Activated CD8-positive, alpha-beta memory T cell treated with anti-CD3 and anti-CD28 coated beads, Interleukin-2, amount 50 U/mL, for 48 hours (primary cell): Measurements from ENCODE around the gene CFB.

Experiments
- DNase-seq: peaks from one replicate; pipeline ENCODE4 v3.0.0-alpha.2; 2020

Gene CFB

DNA sequence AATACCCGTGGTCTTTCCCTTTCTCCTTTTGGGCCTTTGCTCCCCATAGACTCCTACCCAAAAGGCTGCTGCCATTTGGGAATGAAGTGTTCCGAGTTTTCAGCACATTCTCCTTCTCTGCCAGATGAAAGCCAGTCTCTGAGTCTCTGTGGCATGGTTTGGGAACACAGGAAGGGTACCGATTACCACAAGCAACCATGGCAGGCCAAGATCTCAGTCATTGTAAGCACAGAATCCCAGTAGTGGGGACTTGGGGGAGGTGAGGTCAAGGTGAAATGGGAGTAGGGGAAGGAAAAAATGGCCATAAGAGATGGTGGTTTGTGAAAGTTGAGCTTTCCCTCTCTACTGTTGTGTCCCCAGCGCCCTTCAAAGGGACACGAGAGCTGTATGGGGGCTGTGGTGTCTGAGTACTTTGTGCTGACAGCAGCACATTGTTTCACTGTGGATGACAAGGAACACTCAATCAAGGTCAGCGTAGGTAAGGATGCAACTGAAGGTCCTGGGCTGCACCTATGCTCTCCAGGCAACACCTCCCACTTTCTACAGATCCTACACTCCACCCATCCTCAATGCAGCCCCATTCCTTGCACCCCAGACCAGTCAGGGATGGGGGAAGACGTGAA is 4.1 kb downstream of the CFB start:
- DNase-seq, result no peak

- DNase-seq, result peak; percentile 68
These were observed 6.4 kb downstream of the CFB start for GRCh38 chr6:31952140-31952805.

GRCh38 chr6:31952890-31953289 is 7.0 kb downstream of the CFB start:
- DNase-seq, result no peak

DNA sequence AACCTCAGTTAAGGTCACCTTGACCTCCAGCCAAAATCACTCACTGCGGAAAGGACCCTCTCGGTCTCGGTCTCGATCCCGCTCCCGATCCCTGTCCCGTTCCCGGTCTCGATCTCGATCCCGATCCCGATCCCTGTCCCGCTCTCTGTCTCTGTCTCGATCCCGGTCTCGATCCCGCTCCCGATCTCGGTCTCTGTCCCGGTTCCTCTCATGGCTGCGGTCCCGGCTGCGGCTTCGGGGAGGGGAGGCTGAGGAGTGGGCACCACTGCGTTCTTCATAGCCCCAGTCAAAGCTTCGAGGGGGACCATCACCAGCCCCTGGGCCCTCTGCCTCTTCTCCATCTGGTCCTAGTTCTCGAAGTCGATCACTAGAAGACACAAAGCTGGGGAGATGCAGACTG is 8.6 kb downstream of the CFB start:
- no peak for DNase-seq

DNA sequence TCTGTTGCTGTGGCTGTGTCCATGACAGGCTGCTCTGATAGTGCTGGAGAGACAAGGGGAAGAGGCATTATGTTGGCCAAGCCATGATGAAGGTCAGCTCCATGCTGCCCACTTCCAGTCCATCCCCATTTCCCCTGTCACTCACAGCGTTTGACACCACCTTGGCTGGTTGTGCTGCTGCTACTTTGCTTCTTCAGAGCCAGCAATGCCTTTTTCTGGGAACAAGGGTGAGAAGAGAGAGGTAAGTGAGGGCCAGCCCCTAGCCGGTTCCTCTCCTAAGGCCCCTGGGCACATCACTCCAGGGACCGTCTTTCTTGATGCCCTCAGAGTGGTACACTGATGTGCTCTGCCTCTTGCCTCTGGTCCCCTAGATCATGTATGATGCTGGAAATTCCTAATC is 10.9 kb downstream of the CFB start:
- DNase-seq, result no peak

DNA sequence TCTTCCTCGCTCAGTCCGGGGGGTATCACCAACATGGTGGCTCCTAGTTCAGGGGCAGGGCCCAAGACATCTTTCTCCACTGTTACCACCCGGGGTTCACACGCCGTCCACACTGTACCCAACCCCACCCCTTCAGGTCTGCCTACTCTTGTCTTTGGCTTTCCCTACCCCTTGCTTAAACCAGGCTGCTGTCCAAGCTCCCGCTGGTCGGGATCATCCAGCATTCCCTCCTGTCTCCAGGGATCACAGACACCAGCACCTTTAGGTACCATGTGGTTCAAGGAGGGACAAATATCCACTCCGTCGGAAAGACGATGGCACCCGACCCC is 12.5 kb downstream of the CFB start:
- no peak for DNase-seq

DNA sequence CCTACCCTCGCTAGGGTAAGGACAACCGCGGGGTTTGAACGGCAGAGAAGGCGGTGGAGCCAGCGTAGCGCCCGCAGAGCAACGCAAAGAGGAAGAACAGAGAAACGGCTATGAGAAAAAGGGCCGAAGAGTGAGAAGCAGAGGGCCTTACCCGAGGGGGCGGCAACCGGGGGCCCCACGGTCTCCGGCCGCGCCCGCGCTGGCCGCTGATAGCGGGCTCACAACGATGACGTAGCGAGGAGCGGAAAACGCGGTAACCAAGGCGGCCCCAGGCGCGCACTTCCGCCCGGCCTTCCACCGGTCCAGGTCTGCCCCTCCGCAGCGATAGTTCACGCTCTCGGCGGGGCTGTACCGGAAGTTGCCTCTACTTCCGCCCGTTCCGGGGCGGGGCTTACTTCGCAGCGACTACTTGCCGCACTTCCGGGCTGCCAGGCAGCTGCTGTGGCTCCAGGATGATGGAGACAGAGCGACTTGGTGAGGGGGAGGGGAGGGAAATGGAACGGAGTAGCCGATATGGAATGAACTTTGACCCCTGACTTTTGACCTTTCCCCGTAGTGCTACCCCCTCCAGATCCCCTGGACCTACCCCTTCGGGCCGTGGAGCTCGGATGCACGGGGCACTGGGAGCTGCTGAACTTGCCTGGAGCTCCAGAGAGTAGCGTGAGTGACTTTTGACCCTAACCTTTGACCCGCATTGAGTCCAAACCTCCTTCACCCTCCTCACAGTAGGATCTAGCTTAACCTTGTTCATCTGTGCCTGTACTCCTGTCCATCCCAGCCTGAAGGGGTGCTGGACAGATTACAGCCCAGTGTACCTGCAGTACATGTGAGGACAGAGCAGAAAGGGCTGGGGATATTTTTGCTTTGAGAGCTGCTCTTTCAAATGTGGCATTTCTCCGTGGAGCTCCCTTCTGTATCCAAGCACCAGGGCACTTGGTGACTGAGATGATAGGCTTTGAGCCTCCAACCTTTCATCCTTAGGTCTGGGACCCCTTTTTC is 13.1 kb downstream of the CFB start, which contains the start of the genes NELFE and SKIC2:
NELFE (minus strand) TSS at position 231 of the 999 bp plus-strand sequence. CDS start 525 bp downstream, outside the sequence.
SKIC2 (plus strand) TSS at position 435 of the 999 bp plus-strand sequence; CDS start at position 453, 18 bp downstream.
- DNase-seq, result peak; percentile 99

DNA sequence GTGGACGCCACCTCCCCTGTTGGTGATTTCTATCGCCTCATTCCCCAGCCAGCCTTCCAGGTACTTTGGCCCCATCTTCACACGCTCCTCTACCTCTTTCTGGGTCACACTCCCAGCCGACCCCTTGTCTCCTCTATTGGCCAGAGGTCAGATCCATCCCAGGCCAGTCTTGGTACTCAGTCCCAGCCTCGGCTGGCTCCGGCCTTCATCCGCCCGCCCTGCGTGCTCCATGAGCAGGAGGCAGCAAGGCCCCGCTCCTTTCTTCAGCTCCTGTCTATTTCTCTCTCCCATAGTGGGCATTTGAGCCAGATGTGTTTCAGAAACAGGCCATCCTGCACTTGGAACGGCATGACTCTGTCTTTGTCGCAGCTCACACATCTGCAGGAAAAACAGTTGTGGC is 15.7 kb downstream of the CFB start:
- no peak for DNase-seq

DNA sequence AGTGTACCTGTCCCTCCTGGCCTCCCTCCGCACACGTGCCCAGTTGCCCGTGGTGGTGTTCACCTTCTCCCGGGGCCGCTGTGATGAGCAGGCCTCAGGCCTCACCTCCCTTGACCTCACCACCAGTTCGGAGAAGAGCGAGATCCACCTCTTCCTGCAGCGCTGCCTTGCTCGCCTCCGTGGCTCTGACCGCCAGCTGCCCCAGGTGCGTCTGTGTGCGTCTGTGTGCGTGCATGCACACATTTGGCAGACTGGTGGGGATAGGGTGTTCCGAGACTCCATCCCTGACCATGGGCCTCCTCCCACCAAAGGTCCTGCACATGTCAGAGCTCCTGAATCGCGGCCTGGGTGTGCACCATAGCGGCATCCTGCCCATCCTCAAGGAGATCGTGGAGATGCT is 18.0 kb downstream of the CFB start:
- DNase-seq, result no peak

DNA sequence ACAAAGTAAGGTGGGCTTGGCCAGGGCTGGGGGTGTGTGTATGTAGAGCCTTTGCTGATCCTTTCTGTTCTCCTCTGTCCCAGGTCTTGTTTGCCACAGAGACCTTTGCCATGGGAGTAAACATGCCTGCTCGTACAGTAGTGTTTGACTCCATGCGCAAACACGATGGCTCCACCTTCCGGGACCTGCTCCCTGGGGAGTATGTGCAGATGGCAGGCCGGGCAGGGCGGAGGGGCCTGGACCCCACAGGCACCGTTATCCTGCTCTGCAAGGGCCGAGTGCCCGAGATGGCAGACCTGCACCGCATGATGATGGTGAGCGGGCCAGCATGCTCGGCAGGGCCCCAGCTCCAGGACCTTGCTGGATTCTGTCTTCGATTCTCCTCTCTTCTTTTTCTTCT is 19.8 kb downstream of the CFB start:
- no peak for DNase-seq

- no peak for DNase-seq
These were observed 20.6 kb downstream of the CFB start for GRCh38 chr6:31966506-31966905.

DNA sequence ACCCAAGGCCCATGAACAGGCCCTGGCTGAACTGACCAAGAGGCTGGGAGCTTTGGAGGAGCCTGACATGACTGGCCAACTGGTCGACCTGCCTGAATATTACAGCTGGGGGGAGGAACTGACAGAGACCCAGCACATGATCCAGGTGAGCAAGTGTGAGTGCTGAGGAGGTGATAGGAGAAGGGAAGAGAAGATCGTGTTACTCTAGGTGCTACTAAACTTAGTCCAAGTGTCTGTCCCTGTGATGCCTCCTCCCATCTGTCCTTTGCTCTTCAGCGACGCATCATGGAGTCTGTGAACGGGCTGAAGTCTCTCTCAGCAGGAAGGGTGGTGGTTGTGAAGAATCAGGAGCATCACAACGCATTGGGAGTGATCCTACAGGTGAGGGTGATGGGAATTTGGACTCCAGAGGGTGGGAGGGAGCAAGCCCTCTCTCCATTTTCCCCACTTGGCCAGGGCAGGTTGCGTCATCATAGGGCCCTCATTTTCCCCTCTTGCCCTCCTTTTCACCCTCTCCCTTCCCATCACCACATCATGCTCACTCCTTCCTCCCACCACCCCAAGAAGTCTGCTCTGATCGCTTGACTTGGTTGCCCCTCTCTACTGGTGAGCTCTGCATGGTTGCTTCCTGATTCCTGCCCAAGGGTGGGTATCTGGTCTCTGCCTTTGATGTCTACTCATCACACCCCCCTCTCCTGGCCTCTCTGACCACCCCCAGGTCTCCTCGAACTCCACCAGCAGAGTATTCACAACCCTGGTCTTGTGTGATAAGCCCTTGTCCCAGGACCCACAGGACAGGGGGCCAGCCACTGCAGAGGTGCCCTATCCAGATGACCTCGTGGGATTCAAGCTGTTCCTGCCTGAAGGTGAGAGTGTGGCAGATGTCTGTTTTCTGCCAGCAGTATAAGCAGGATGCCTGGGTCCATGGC is 21.4 kb downstream of the CFB start:
- no peak for DNase-seq

- DNase-seq, result no peak
These were observed 22.0 kb downstream of the CFB start for GRCh38 chr6:31967926-31968320.

DNA sequence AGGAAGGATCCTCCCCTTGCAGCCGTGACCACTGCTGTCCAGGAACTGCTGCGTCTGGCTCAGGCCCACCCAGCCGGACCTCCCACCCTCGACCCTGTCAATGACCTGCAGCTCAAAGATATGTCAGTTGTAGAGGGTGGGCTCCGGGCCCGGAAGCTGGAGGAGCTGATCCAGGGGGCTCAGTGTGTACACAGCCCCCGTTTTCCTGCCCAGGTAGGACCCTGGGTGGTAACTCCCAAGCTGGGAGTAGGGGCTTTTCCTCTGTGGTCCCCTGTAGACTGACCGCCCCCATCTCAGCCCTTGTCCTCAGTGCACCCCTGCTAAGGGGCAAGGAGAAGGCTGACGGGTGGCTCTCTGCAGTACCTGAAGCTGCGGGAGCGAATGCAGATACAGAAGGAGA is 22.4 kb downstream of the CFB start:
- DNase-seq, result no peak

DNA sequence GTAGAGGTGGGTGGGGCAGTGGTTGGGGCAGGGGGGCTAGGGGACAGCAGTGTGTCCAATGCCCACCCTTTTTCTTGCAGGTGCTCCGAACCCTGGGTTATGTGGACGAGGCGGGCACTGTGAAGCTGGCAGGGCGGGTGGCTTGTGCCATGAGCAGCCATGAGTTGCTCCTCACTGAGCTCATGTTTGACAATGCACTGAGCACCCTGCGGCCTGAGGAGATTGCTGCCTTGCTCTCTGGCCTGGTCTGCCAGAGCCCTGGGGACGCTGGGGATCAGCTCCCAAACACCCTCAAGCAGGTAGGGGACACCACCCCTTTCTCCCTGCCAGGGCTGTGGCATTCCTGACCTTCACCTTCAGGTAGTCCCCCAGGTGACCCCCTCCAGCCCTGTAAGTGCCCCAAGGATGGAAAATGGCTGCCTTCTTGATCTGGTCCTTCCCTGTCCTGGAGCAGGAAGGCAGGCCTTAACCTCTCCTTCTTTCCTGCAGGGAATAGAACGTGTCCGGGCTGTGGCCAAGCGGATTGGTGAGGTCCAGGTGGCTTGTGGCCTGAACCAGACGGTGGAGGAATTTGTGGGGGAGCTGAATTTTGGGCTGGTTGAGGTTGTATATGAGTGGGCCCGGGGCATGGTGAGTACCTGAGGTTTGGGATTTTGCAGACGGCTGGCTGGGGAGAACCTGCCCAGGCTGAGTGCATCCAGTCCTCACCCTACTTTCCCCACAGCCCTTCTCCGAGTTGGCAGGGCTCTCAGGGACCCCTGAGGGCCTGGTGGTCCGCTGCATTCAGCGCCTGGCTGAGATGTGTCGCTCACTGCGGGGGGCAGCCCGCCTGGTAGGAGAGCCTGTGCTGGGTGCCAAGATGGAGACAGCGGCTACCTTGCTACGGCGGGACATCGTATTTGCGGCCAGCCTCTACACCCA is 23.2 kb downstream of the CFB start:
- DNase-seq, result no peak

DNA sequence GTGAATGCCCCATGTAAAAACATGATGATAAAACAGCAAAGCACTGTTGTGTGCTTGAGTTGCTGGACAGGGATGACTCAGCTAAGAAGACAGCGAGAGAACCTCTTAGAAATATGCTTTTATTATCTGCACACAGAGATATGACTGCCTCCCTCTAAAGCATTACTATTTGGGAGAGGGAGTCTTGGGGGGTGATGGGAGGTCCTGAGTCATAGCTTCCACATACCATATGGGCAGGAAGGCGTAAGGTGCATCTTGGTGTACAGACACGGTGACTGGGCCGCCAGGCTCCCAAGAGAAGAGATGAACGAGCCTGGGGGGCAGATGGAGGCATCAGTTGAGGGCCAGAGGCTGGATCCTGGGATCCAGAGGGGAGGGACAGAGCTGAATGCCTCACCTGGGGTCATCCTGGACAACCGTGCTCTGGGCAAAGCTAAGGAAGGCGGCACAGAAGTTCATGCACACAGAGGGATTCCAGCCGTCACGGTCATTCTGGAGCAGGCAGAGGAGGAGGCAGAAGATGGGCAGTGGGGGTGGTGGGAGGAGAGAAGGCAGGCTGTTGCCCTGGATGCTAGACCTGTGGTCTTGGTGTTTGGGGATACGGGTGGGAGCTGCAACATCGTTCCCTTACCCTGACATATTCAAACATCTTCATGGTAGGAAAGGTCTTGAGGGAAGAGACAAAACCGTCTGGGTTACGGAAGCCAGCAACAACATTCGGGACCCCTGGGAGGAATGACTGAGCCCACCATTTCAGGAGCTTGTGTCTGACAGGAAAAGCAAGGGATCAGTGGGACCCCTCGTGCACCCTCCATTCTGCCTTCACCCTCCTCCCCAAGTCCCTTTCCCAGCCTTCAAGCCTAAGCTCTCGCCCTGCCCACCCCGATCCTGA is 24.1 kb downstream of the CFB start:
- DNase-seq, result no peak

DNA sequence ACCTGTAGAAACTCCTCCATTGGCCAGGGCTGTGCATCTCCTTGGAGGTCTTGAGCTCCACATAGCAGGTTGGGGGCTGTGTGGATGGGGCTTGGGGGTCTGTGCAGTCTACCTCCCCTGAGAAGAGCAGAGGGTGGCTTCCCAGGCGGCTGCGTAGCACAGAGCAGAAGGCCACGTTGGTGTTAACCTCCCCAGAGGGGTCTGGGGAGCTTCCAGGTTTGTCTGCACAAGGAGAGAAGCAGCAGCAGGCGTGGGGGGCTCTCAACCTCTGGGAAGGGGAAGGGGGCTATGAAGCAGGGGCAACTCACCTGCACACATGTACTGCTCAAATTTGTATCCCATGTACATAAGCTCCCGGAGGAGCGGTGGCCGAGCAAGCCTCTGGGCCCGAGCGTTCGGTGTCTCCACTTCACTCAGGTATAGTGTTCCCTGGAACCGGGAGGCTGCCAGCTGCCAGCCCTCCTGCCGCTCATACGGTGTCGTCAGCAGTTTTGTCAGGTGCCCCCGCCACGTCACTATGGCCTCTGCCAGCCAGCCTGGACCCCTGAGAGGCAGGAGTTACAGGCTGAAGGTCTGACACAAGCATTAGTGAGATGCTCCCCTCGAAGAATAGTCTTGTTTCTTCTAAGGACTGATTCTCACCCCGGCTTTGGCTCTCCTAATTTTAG is 24.8 kb downstream of the CFB start:
- no peak for DNase-seq

DNA sequence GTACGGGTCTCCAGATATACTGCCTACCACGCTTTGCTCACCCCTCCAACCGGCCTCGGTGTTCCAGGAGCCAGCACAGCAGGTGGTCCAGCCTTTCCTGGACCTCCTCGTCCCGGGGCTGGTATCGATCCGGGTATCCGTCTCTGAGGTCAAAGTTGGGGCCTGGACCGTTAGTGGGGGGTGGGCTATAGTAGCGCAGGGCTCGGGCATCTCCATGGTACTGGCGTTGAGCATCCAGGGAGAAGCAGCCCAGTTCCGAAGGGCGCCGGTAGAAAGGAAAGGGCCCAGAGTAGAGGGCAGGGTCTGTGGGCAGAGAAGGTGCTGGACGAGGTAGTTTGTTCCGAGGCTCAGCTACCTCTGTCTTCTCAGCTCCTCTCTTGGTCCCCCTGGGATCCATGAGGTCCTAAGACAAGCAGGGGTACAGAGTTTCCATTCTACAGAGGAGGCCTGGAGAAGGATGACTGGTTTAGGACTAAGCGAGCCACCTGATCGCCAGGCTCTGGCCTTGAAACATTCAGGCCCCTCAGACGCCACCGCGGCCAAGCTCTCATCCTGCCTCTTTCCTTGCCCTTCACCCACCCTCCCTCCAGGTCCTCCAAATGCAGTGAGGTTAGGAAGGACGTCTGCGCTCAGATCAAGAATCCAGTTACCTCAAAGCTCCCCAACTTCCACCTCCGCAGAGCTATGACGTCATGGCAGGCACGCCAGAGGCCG is 25.5 kb downstream of the CFB start:
- no peak for DNase-seq
